Measurements from ENCODE around the gene FXYD4. TPM values are rescaled to one million over a fixed set of nuclear protein-coding genes. Genes with fewer than 3 reads are reported as not detected.
"Not testable (repeated sequence)": the region's sequence is repeated elsewhere in the genome, so short reads cannot be mapped to it uniquely, and the experiment has no call there.

Gene FXYD4
- polyA plus RNA-seq, 1 of the 3 experiments (the other 2 are of a cell fraction) = not detected

DNA sequence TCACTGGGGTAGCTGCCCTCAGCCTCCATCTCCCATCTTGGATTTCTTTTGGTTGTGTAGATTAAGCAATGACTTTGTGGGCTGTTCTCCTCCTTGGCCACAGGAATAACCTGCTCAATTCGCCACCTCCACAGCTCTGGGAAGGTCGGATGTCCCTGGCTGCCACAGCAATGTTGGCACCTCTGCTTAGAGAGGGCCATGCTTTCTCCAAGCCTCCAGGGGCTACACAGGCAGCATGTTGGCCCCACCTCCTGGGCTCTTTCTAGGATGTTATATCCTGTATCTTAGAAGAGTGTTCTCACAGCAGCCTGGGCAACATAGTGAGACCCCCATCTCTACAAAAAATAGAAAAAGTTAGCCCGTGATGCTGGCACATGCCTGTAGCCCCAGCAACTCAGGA lies 35.4 kb upstream of the FXYD4 start:
- POLR2A ChIA-PET = no interaction called here
- H3K27ac ChIP-seq (ENCODE audit: low read depth in 2 of 2, low read length in 1 of 2) = no peak overlapping the region

DNA sequence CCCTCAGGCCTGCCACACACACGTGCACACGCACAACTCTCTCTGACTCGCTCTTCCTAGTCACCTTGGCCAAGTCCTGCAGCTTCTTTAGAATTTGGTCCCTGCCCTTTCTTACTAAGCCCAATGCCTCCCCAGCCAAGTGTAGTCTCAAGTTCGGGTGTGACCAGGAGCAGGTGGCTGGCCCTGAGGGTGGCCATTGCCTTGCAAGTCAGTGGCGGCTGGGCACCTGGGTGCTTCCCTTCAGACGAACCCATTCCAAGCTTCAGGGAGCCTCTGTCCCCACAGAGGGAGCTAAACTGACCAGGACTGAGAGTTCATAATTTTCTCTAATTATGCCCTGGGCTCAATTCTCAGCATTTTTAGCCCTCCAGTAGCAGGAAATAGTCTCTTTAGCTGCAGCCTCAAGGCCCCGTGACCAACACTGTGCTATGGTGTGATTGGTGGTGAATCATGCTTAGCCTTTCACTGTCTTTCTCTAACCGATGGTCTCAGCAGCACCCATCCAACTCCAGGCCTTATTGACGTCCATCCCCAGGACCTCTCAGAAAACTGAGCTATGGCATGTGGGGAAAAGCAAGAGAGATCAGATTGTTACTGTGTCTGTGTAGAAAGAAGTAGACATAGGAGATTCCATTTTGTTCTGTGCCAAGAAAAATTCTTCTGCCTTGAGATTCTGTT lies 34.7 kb upstream of the FXYD4 start:
- CTCF ChIA-PET = interaction anchor here (2.0 kb wide), 1 partner anchor 11 kb away, joined by 6 read pairs; no protein-coding TSS in a partner anchor
- Histone ChIP-seq H3K4me2 (no peak overlapping the region), H3K36me3 (replicated peaks in 1 of 2; ENCODE audit: control insufficient read depth in 1 of 2, insufficient read depth in 2 of 2, low read length in 1 of 2) (no peaks in the 10 kb centered on the region), H3K27ac (ENCODE audit: low read depth in 2 of 2, low read length in 1 of 2) (no peak overlapping the region), H3K9ac (no peak overlapping the region), H3K4me3 (ENCODE audit: low read depth in 2 of 2, low read length in 1 of 2) (no peak overlapping the region), H3K9me3 (no peaks in the 10 kb centered on the region), H3K79me2 (ENCODE audit: insufficient read depth) (no peaks in the 10 kb centered on the region), H3K4me1 (ENCODE audit: control insufficient read depth in 1 of 2, insufficient read depth in 2 of 2, low read depth in 1 of 2, low read length in 1 of 2) (no peaks in the 10 kb centered on the region), H3K9me2 (no peaks in the 10 kb centered on the region), H2AFZ (ENCODE audit: low read depth) (no peak overlapping the region), H3K27me3 (ENCODE audit: insufficient read depth) (no peaks in the 10 kb centered on the region), H4K20me1 (ENCODE audit: insufficient read depth) (no peaks in the 10 kb centered on the region), H3F3A (replicated peaks; ENCODE audit: insufficient read depth) (no peaks in the 10 kb centered on the region)
- 54% methylated on average over 9 of the region's 9 CpGs for WGBS (ENCODE audit: low lambda C conversion rate)
- TF ChIP-seq RAD21 (IDR thresholded peaks at IDR 0.05; ENCODE audit: low read length) (no peak), TAF1 (IDR thresholded peaks at IDR 0.05; ENCODE audit: borderline replicate concordance, low read depth, low read length) (no peak), JUND (IDR thresholded peaks at IDR 0.05) (no peak), SMC3 (IDR thresholded peaks at IDR 0.05; ENCODE audit: low read depth, low read length) (no peak), NFIC (IDR thresholded peaks at IDR 0.05; ENCODE audit: borderline replicate concordance) (no peak), SIN3A (IDR thresholded peaks at IDR 0.05; ENCODE audit: borderline replicate concordance, low read depth, low read length) (no peak), POLR2AphosphoS5 (IDR thresholded peaks at IDR 0.05; ENCODE audit: low read depth, low read length) (no peak), FOXJ3 (CRISPR knock-in tag; IDR thresholded peaks at IDR 0.05) (no peak), EZH2phosphoT487 (IDR thresholded peaks at IDR 0.05; ENCODE audit: borderline replicate concordance, low read depth) (no peak)
- no peak for DNase-seq
- POLR2A ChIA-PET = no interaction called here

More for the DNA sequence above, 35.4 kb upstream of the FXYD4 start:
- Histone ChIP-seq H3K9me3 (no peaks in the 10 kb centered on the region), H3K9me2 (no peaks in the 10 kb centered on the region), H4K20me1 (ENCODE audit: insufficient read depth) (no peaks in the 10 kb centered on the region), H3K4me2 (no peak overlapping the region), H3K79me2 (ENCODE audit: insufficient read depth) (no peaks in the 10 kb centered on the region), H2AFZ (ENCODE audit: low read depth) (no peak overlapping the region), H3K27me3 (ENCODE audit: insufficient read depth) (no peaks in the 10 kb centered on the region), H3F3A (replicated peaks; ENCODE audit: insufficient read depth) (no peaks in the 10 kb centered on the region), H3K9ac (no peak overlapping the region), H3K36me3 (replicated peaks in 1 of 2; ENCODE audit: control insufficient read depth in 1 of 2, insufficient read depth in 2 of 2, low read length in 1 of 2) (no peaks in the 10 kb centered on the region), H3K4me3 (ENCODE audit: low read depth in 2 of 2, low read length in 1 of 2) (no peak overlapping the region), H3K4me1 (ENCODE audit: control insufficient read depth in 1 of 2, insufficient read depth in 2 of 2, low read depth in 1 of 2, low read length in 1 of 2) (no peaks in the 10 kb centered on the region)
- TF ChIP-seq GABPA (IDR thresholded peaks at IDR 0.05; ENCODE audit: low read depth) (no peak), JUND (IDR thresholded peaks at IDR 0.05) (no peak), SMC3 (IDR thresholded peaks at IDR 0.05; ENCODE audit: low read depth, low read length) (no peak), SIN3A (IDR thresholded peaks at IDR 0.05; ENCODE audit: borderline replicate concordance, low read depth, low read length) (no peak), RAD21 (IDR thresholded peaks at IDR 0.05; ENCODE audit: low read length) (no peak), FOXJ3 (CRISPR knock-in tag; IDR thresholded peaks at IDR 0.05) (no peak), FOXM1 (IDR thresholded peaks at IDR 0.05; ENCODE audit: low read depth) (no peak), EP300 (IDR thresholded peaks at IDR 0.05; ENCODE audit: borderline replicate concordance in 1 of 2, low read depth in 1 of 2, low read length in 1 of 2) (no peak), NFIC (IDR thresholded peaks at IDR 0.05; ENCODE audit: borderline replicate concordance) (no peak)
- TF ChIP-seq, protein P1, sequence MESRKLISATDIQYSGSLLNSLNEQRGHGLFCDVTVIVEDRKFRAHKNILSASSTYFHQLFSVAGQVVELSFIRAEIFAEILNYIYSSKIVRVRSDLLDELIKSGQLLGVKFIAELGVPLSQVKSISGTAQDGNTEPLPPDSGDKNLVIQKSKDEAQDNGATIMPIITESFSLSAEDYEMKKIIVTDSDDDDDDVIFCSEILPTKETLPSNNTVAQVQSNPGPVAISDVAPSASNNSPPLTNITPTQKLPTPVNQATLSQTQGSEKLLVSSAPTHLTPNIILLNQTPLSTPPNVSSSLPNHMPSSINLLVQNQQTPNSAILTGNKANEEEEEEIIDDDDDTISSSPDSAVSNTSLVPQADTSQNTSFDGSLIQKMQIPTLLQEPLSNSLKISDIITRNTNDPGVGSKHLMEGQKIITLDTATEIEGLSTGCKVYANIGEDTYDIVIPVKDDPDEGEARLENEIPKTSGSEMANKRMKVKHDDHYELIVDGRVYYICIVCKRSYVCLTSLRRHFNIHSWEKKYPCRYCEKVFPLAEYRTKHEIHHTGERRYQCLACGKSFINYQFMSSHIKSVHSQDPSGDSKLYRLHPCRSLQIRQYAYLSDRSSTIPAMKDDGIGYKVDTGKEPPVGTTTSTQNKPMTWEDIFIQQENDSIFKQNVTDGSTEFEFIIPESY (IDR thresholded peaks at IDR 0.05; ENCODE audit: borderline replicate concordance, low read depth) = no peak
- TF ChIP-seq, protein P2, sequence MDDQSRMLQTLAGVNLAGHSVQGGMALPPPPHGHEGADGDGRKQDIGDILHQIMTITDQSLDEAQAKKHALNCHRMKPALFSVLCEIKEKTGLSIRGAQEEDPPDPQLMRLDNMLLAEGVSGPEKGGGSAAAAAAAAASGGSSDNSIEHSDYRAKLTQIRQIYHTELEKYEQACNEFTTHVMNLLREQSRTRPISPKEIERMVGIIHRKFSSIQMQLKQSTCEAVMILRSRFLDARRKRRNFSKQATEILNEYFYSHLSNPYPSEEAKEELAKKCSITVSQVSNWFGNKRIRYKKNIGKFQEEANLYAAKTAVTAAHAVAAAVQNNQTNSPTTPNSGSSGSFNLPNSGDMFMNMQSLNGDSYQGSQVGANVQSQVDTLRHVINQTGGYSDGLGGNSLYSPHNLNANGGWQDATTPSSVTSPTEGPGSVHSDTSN (IDR thresholded peaks at IDR 0.05) = no peak
- TF ChIP-seq, protein P3, sequence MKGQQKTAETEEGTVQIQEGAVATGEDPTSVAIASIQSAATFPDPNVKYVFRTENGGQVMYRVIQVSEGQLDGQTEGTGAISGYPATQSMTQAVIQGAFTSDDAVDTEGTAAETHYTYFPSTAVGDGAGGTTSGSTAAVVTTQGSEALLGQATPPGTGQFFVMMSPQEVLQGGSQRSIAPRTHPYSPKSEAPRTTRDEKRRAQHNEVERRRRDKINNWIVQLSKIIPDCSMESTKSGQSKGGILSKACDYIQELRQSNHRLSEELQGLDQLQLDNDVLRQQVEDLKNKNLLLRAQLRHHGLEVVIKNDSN (IDR thresholded peaks at IDR 0.05; ENCODE audit: borderline replicate concordance, low read depth) = no peak
- WGBS (ENCODE audit: low lambda C conversion rate) = 19% methylated on average over 1 of the region's 3 CpGs
- CTCF ChIA-PET = interaction anchor here (2.0 kb wide), 1 partner anchor 12 kb away, joined by 6 read pairs; no protein-coding TSS in a partner anchor
- DNase-seq = no peak

DNA sequence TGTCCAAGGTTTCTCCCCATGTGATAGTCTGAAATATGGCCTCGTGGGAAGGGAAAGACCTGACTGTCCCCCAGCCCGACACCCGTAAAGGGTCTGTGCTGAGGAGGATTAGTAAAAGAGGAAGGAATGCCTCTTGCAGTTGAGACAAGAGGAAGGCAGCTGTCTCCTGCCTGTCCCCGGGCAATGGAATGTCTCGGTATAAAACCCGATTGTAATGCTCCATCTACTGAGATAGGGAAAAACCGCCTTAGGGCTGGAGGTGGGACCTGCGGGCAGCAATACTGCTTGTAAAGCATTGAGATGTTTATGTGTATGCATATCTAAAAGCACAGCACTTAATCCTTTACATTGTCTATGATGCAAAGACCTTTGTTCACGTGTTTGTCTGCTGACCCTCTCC lies 33.9 kb upstream of the FXYD4 start:
- H3K9me3 ChIP-seq; H3K4me2 ChIP-seq; H3K9me2 ChIP-seq; H3K4me3 ChIP-seq (ENCODE audit: low read depth in 2 of 2, low read length in 1 of 2); DNase-seq; H3K27me3 ChIP-seq (ENCODE audit: insufficient read depth); POLR2A ChIA-PET; H2AFZ ChIP-seq (ENCODE audit: low read depth); H3K27ac ChIP-seq (ENCODE audit: low read depth in 2 of 2, low read length in 1 of 2); H4K20me1 ChIP-seq (ENCODE audit: insufficient read depth); H3K79me2 ChIP-seq (ENCODE audit: insufficient read depth); H3K9ac ChIP-seq; H3K4me1 ChIP-seq (ENCODE audit: control insufficient read depth in 1 of 2, insufficient read depth in 2 of 2, low read depth in 1 of 2, low read length in 1 of 2); H3K36me3 ChIP-seq (replicated peaks in 1 of 2; ENCODE audit: control insufficient read depth in 1 of 2, insufficient read depth in 2 of 2, low read length in 1 of 2); H3F3A ChIP-seq (replicated peaks; ENCODE audit: insufficient read depth): not testable (repeated sequence)
- WGBS (ENCODE audit: low lambda C conversion rate) = 60% methylated on average over 6 of the region's 9 CpGs
- CTCF ChIA-PET = interaction anchor here (1.8 kb wide), 1 partner anchor 11 kb away, joined by 13 read pairs; no protein-coding TSS in a partner anchor
